NCI-H2107 (cell line): ENCODE measurements around the gene CDH22.

Experiments
- DNase-seq: peaks from one replicate; lab custom pipeline; 2025; lab: John Stamatoyannopoulos, UW

CDH22 gene

GRCh38 chr20:46214824-46215488 lies 93.3 kb downstream of the CDH22 start:
- DNase-seq, result no peak

GRCh38 chr20:46213946-46214823 lies 94.1 kb downstream of the CDH22 start:
- no peak for DNase-seq

- DNase-seq, result no peak
Measured at GRCh38 chr20:46212876-46213275, 95.4 kb downstream of the CDH22 start.

- no peak for DNase-seq
Measured at GRCh38 chr20:46212252-46212651, 96.0 kb downstream of the CDH22 start.

- DNase-seq, result no peak
Measured at GRCh38 chr20:46211331-46211722, 97.0 kb downstream of the CDH22 start.

- DNase-seq, result no peak
Measured at GRCh38 chr20:46210672-46211330, 97.5 kb downstream of the CDH22 start.

GRCh38 chr20:46209930-46210671 lies 98.2 kb downstream of the CDH22 start:
- DNase-seq, result no peak

GRCh38 chr20:46207793-46208192 lies 100.5 kb downstream of the CDH22 start:
- DNase-seq, result no peak

GRCh38 chr20:46206992-46207549 lies 101.2 kb downstream of the CDH22 start:
- no peak for DNase-seq

GRCh38 chr20:46206025-46206424 lies 102.3 kb downstream of the CDH22 start:
- DNase-seq, result no peak

- no peak for DNase-seq
Measured at GRCh38 chr20:46205349-46205748, 102.9 kb downstream of the CDH22 start.

GRCh38 chr20:46204594-46205186 lies 103.6 kb downstream of the CDH22 start:
- DNase-seq, result no peak

GRCh38 chr20:46203510-46203837 lies 104.8 kb downstream of the CDH22 start:
- no peak for DNase-seq

- no peak for DNase-seq
Measured at GRCh38 chr20:46202766-46203509, 105.4 kb downstream of the CDH22 start.

GRCh38 chr20:46200582-46201570 lies 107.4 kb downstream of the CDH22 start:
- no peak for DNase-seq

- no peak for DNase-seq
Measured at GRCh38 chr20:46199198-46199597, 109.1 kb downstream of the CDH22 start.

- DNase-seq, result no peak
Measured at GRCh38 chr20:46196990-46197389, 111.3 kb downstream of the CDH22 start.

GRCh38 chr20:46195264-46196036 lies 112.8 kb downstream of the CDH22 start:
- no peak for DNase-seq

- no peak for DNase-seq
Measured at GRCh38 chr20:46194409-46194808, 113.9 kb downstream of the CDH22 start.
